ENCODE results near the gene GPRIN3.

- TF ChIP-seq ZBTB7A (IDR thresholded peaks at IDR 0.05; ENCODE audit: low read depth) (no peak), USF1 (IDR thresholded peaks at IDR 0.05) (no peak), TEAD4 (IDR thresholded peaks at IDR 0.05) (no peak), NFIC (IDR thresholded peaks at IDR 0.05) (no peak), EGR1 (IDR thresholded peaks at IDR 0.05) (no peak), YY1 (IDR thresholded peaks at IDR 0.05; ENCODE audit: low read depth) (no peak), EP300 (IDR thresholded peaks at IDR 0.05; ENCODE audit: borderline replicate concordance) (no peak), MAX (IDR thresholded peaks at IDR 0.05) (no peak), CEBPB (IDR thresholded peaks at IDR 0.05) (no peak)
Observed at GRCh38 chr4:89193843-89194242, 113.8 kb downstream of the GPRIN3 start.

Measured in Ishikawa (cell line).